Measurements from ENCODE around the gene CORO7.
A peak's percentile ranks its signal among the peaks of the same experiment; 100 is the strongest.

The CORO7 gene

DNA sequence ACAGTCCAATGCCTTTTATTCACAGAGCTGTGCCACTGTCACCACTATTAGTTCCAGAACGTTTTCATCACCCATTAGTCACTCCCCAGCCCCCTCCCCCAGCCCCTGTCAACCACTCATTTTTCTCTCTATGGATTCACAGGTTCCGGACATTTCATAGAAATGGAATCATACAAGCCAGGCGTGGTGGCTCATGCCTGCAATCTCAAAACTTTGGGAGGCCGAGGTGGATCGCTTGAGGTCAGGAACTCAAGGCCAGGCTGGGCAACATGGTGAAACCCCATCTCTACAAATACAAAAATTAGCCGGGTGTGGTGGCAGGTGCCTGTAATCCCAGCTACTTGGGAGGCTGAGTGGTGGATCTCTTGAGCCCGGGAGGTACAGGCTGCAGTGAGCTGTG, 64.5 kb downstream of the CORO7 start:
- H3K9me3 ChIP-seq (ENCODE audit: control insufficient read depth, insufficient read depth, low read length), result no peaks in the 10 kb centered on the region
- TF ChIP-seq, protein P1, sequence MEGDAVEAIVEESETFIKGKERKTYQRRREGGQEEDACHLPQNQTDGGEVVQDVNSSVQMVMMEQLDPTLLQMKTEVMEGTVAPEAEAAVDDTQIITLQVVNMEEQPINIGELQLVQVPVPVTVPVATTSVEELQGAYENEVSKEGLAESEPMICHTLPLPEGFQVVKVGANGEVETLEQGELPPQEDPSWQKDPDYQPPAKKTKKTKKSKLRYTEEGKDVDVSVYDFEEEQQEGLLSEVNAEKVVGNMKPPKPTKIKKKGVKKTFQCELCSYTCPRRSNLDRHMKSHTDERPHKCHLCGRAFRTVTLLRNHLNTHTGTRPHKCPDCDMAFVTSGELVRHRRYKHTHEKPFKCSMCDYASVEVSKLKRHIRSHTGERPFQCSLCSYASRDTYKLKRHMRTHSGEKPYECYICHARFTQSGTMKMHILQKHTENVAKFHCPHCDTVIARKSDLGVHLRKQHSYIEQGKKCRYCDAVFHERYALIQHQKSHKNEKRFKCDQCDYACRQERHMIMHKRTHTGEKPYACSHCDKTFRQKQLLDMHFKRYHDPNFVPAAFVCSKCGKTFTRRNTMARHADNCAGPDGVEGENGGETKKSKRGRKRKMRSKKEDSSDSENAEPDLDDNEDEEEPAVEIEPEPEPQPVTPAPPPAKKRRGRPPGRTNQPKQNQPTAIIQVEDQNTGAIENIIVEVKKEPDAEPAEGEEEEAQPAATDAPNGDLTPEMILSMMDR (IDR thresholded peaks at IDR 0.05; ENCODE audit: low read depth, low read length, poor library complexity, severe bottlenecking), result no peak
- TF ChIP-seq EZH2phosphoT487 (IDR thresholded peaks at IDR 0.05; ENCODE audit: borderline replicate concordance, low read length), result no peak
- H3K4me2 ChIP-seq (ENCODE audit: low read length), result peak overlapping the region; percentile 49
- H3K4me1 ChIP-seq (ENCODE audit: control insufficient read depth, low read length), result peaks cover 15% of the 10 kb centered on the region
- H3K27me3 ChIP-seq (ENCODE audit: control insufficient read depth, low read length), result no peaks in the 10 kb centered on the region
- H3K27ac ChIP-seq (ENCODE audit: low read depth, low read length), result no peak overlapping the region
- peaks cover 29% of the 10 kb centered on the region for H3K36me3 ChIP-seq (ENCODE audit: control insufficient read depth, low read length)
- H3K4me3 ChIP-seq (ENCODE audit: low read length), result 0 out of 2 replicates have a peak overlapping the region, but pooled peaks have one; percentile 20
- H3F3A ChIP-seq (ENCODE audit: control insufficient read depth, insufficient read depth), result no peaks in the 10 kb centered on the region
- H3K79me2 ChIP-seq (ENCODE audit: control insufficient read depth, low read length), result peaks cover 42% of the 10 kb centered on the region
- H3K9me2 ChIP-seq (replicated peaks; ENCODE audit: control insufficient read depth, low read length), result no peaks in the 10 kb centered on the region
- H4K20me1 ChIP-seq (ENCODE audit: control insufficient read depth, insufficient read depth, low read depth, low read length), result no peaks in the 10 kb centered on the region

DNA sequence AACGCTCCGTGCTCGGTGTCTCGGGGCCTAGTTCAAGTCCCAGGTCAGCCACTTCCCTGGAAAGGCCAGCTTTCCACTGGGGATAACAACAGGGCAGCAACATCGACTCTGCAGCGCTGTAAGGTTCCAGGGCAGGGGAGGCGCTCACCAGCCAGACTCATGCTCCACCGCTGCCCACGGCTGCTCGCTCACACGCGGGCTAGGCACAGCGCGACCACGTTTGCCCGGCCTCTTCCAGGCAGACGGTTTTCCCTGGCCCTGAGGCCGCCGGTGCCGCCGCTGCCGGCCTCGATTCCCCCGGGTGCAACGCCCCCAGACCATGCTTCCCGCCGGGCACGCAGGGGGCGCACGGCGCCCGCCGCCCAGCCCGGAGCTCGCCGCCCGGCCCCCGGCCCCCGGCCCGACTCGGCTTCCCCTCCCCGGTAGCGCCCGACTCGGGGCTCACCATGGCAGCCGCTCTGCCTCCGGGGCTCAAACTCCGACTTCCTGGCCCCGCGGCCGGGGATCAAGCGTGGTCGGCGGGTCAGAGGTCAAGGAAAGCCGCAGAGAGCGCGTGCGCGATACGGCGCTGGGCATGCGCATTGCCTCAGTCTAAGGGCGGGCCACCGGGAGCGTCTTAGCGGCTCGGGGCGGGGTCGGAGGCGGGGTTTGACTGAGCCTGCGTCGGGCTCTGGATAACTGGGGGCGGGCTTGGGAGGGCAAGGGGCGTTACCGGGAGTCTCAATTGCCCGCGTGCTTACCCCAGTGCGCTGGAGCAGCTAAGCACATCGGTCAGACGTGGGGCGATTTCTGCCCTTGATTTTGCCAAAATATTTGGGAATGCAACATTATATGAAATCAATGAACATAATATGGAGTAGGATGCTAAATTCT, 65.4 kb downstream of the CORO7 start, which contains the start of gene PAM16:
Gene PAM16 (minus strand): TSS at position 535 of the 873 bp plus-strand sequence. CDS start 87 bp downstream, at position 448.
- peak within 1 kb of the TSS; percentile 46 for H3K27ac ChIP-seq (ENCODE audit: low read depth, low read length)
- no peaks in the 10 kb centered on the region for H3K9me2 ChIP-seq (replicated peaks; ENCODE audit: control insufficient read depth, low read length)
- peaks cover 51% of the 10 kb centered on the region for H3K79me2 ChIP-seq (ENCODE audit: control insufficient read depth, low read length)
- peaks cover 15% of the 10 kb centered on the region for H3K4me1 ChIP-seq (ENCODE audit: control insufficient read depth, low read length)
- TF ChIP-seq, protein P1 (IDR thresholded peaks at IDR 0.05; ENCODE audit: low read depth, low read length, poor library complexity, severe bottlenecking), result peak; percentile 39
- no peak for TF ChIP-seq EZH2phosphoT487 (IDR thresholded peaks at IDR 0.05; ENCODE audit: borderline replicate concordance, low read length)
- no peaks in the 10 kb centered on the region; the same call in 1 of the 2 replicates for H3K9me3 ChIP-seq (ENCODE audit: control insufficient read depth, insufficient read depth, low read length)
- H3F3A ChIP-seq (ENCODE audit: control insufficient read depth, insufficient read depth), result no peaks in the 10 kb centered on the region
- no peaks in the 10 kb centered on the region for H3K27me3 ChIP-seq (ENCODE audit: control insufficient read depth, low read length)
- H3K36me3 ChIP-seq (ENCODE audit: control insufficient read depth, low read length), result peaks cover 34% of the 10 kb centered on the region
- H4K20me1 ChIP-seq (ENCODE audit: control insufficient read depth, insufficient read depth, low read depth, low read length), result no peaks in the 10 kb centered on the region
- H3K4me3 ChIP-seq (ENCODE audit: low read length), result peak within 1 kb of the TSS; percentile 100
- peak within 1 kb of the TSS; percentile 92 for H3K4me2 ChIP-seq (ENCODE audit: low read length)

DNA sequence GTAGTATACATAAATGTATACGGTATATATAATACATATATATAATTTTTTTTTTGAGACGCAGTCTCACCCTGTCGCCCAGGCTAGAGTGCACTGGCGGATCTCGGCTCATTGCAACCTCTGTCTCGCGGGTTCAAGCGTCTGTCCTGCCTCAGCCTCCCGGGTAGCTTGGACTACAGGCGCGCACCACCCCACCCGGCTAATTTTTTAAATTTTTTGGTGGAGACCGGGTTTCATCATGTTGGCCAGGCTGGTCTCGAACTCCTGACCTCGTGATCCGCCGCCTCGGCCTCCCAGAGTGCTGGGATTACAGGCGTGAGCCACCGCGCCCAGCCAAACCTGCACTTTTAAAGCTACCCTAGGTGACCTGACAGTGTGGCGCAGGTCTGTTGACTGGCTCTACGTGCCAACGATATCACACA, 66.0 kb downstream of the CORO7 start:
- Histone ChIP-seq H3K27me3 (ENCODE audit: control insufficient read depth, low read length) (no peaks in the 10 kb centered on the region), H3K79me2 (ENCODE audit: control insufficient read depth, low read length) (peaks cover 57% of the 10 kb centered on the region)

More for the DNA sequence above, 66.0 kb downstream of the CORO7 start:
- H3K9me3 ChIP-seq (ENCODE audit: control insufficient read depth, insufficient read depth, low read length), result no peaks in the 10 kb centered on the region; the same call in 1 of the 2 replicates
- TF ChIP-seq EZH2phosphoT487 (IDR thresholded peaks at IDR 0.05; ENCODE audit: borderline replicate concordance, low read length), result no peak
- TF ChIP-seq, protein P1 (IDR thresholded peaks at IDR 0.05; ENCODE audit: low read depth, low read length, poor library complexity, severe bottlenecking), result no peak
- no peaks in the 10 kb centered on the region for H4K20me1 ChIP-seq (ENCODE audit: control insufficient read depth, insufficient read depth, low read depth, low read length)
- peaks cover 40% of the 10 kb centered on the region for H3K36me3 ChIP-seq (ENCODE audit: control insufficient read depth, low read length)
- H3K4me1 ChIP-seq (ENCODE audit: control insufficient read depth, low read length), result peaks cover 15% of the 10 kb centered on the region
- H3F3A ChIP-seq (ENCODE audit: control insufficient read depth, insufficient read depth), result peaks cover under 1% of the 10 kb centered on the region; the same call in 1 of the 2 replicates
- H3K4me3 ChIP-seq (ENCODE audit: low read length), result peak overlapping the region; percentile 100
- H3K27ac ChIP-seq (ENCODE audit: low read depth, low read length), result peak overlapping the region; percentile 46
- no peaks in the 10 kb centered on the region for H3K9me2 ChIP-seq (replicated peaks; ENCODE audit: control insufficient read depth, low read length)
- peak overlapping the region; percentile 92 for H3K4me2 ChIP-seq (ENCODE audit: low read length)

All from DOHH2 (cell line).